T1000 (cell line): ENCODE results near the gene TAL1.
"Not testable (repeated sequence)": the region's sequence is repeated elsewhere in the genome, so short reads cannot be mapped to it uniquely, and the experiment has no call there.

Experiments
- DNase-seq: peaks from one replicate; lab custom pipeline; 2025; ENCODE audit warnings: mixed read lengths; lab: John Stamatoyannopoulos, UW

TAL1 gene

GRCh38 chr1:47212636-47213229 lies 19.3 kb downstream of the TAL1 start:
- no peak for DNase-seq

- DNase-seq = no peak
Measured at GRCh38 chr1:47211796-47212269, 20.2 kb downstream of the TAL1 start.

- DNase-seq = no peak
Measured at GRCh38 chr1:47210666-47211065, 21.4 kb downstream of the TAL1 start.

GRCh38 chr1:47209725-47210325 lies 22.2 kb downstream of the TAL1 start:
- DNase-seq = no peak

GRCh38 chr1:47209091-47209490 lies 22.9 kb downstream of the TAL1 start:
- no peak for DNase-seq

- no peak for DNase-seq
Measured at GRCh38 chr1:47208374-47208850, 23.6 kb downstream of the TAL1 start.

GRCh38 chr1:47207803-47208373 lies 24.1 kb downstream of the TAL1 start:
- DNase-seq = no peak

- no peak for DNase-seq
Measured at GRCh38 chr1:47205918-47206317, 26.1 kb downstream of the TAL1 start.

GRCh38 chr1:47203504-47203903 lies 28.5 kb downstream of the TAL1 start:
- DNase-seq = not testable (repeated sequence)

- DNase-seq = no peak
Measured at GRCh38 chr1:47201179-47201578, 30.8 kb downstream of the TAL1 start.

GRCh38 chr1:47198214-47198613 lies 33.8 kb downstream of the TAL1 start:
- no peak for DNase-seq

- DNase-seq = no peak
Measured at GRCh38 chr1:47196622-47197021, 35.4 kb downstream of the TAL1 start.

GRCh38 chr1:47195981-47196380 lies 36.0 kb downstream of the TAL1 start:
- DNase-seq = not testable (repeated sequence)

GRCh38 chr1:47194311-47194710 lies 37.7 kb downstream of the TAL1 start:
- DNase-seq = no peak

GRCh38 chr1:47193496-47193895 lies 38.5 kb downstream of the TAL1 start:
- not testable (repeated sequence) for DNase-seq

GRCh38 chr1:47192458-47193384 lies 39.3 kb downstream of the TAL1 start:
- peak; percentile 16 for DNase-seq

- DNase-seq = no peak
Measured at GRCh38 chr1:47191940-47192457, 40.0 kb downstream of the TAL1 start.

GRCh38 chr1:47190857-47191256 lies 41.2 kb downstream of the TAL1 start:
- no peak for DNase-seq

- no peak for DNase-seq
Measured at GRCh38 chr1:47190509-47190855, 41.5 kb downstream of the TAL1 start.

GRCh38 chr1:47189844-47190508 lies 42.0 kb downstream of the TAL1 start, which contains the start of gene PDZK1IP1:
TSS of gene PDZK1IP1 (minus strand) at chr1:47190036. CDS start at chr1:47189932, 104 bp downstream.
- DNase-seq = no peak
